WTC11 (cell line): Measurements from ENCODE around the gene TMPRSS2. TPM values are rescaled to one million over a fixed set of nuclear protein-coding genes. Genes with fewer than 3 reads are reported as not detected.

ENCODE experiments used
- ATAC-seq: fragments of 200-7000 bp; cut with Tn5 transposase; 2 replicates; pipeline ENCODE4 v1.10.0; 2021; ENCODE audit warnings: mild to moderate bottlenecking, moderate library complexity
- CTCF ChIA-PET: fragments of 300-600 bp; sonication (Branson Sonifier 250); formaldehyde crosslinking; loops from one replicate; lab custom pipeline; 2021; ENCODE audit warnings: antibody characterized with exemption; lab: Charles Lee
- POLR2A ChIA-PET: fragments of 350-600 bp; sonication (Branson Sonifier 250); formaldehyde crosslinking; loops from one replicate; lab custom pipeline; 2021; ENCODE audit warnings: antibody characterized with exemption; lab: Charles Lee
- DNase-seq: peaks from one replicate; pipeline ENCODE4 v3.0.0; 2021; ENCODE audit warnings: low spot score
- H3K27ac Mint-ChIP-seq: 2 replicates; pipeline ENCODE4 v1.8.0; 2021; ENCODE audit warnings: mixed read lengths
- H3K27me3 Mint-ChIP-seq: 2 replicates; pipeline ENCODE4 v1.8.0; 2021; ENCODE audit warnings: low read depth, mild to moderate bottlenecking, moderate library complexity, mixed read lengths
- H3K36me3 Mint-ChIP-seq: 2 replicates; pipeline ENCODE4 v1.8.0; 2021; ENCODE audit warnings: mixed read lengths
- H3K4me1 Mint-ChIP-seq: 2 replicates; pipeline ENCODE4 v1.8.0; 2022; ENCODE audit warnings: mixed read lengths
- H3K4me3 Mint-ChIP-seq: 2 replicates; pipeline ENCODE4 v1.8.0; 2021; ENCODE audit warnings: mild to moderate bottlenecking, moderate library complexity, mixed read lengths
- H3K9me3 Mint-ChIP-seq: 2 replicates; pipeline ENCODE4 v1.8.0; 2021; ENCODE audit warnings: mixed read lengths
- CREM ChIP-seq: sonication (generic); formaldehyde crosslinking; IDR thresholded peaks from 2 replicates; pipeline ENCODE4 v1.8.1; 2022; ENCODE audit warnings: mild to moderate bottlenecking, missing genetic modification reagents, moderate library complexity
- ESRRA ChIP-seq: sonication (generic); formaldehyde crosslinking; IDR thresholded peaks from 2 replicates; pipeline ENCODE4 v1.8.1; 2022; ENCODE audit warnings: mild to moderate bottlenecking, missing genetic modification reagents, borderline replicate concordance
- FOXJ3 ChIP-seq: sonication (generic); formaldehyde crosslinking; IDR thresholded peaks from 2 replicates; pipeline ENCODE4 v1.9.0; 2021; ENCODE audit warnings: missing genetic modification reagents, mild to moderate bottlenecking, borderline replicate concordance
- HMGXB4 ChIP-seq: sonication (generic); formaldehyde crosslinking; IDR thresholded peaks from 2 replicates; pipeline ENCODE4 v1.8.1; 2023; ENCODE audit warnings: mild to moderate bottlenecking, moderate library complexity, missing genetic modification reagents
- MAX ChIP-seq: sonication (generic); formaldehyde crosslinking; IDR thresholded peaks from 2 replicates; pipeline ENCODE4 v1.8.0; 2022; ENCODE audit warnings: mild to moderate bottlenecking, missing genetic modification reagents
- PREB ChIP-seq: sonication (generic); formaldehyde crosslinking; IDR thresholded peaks from 2 replicates; pipeline ENCODE4 v1.8.1; 2022; ENCODE audit warnings: mild to moderate bottlenecking, missing genetic modification reagents, moderate library complexity, borderline replicate concordance
- RELA ChIP-seq: sonication (generic); formaldehyde crosslinking; IDR thresholded peaks from 2 replicates; pipeline ENCODE4 v1.8.1; 2022; ENCODE audit warnings: missing genetic modification reagents, mild to moderate bottlenecking, borderline replicate concordance
- SP1 ChIP-seq: sonication (generic); formaldehyde crosslinking; conservative IDR thresholded peaks from 2 replicates; pipeline ENCODE4 v1.8.1; 2022; ENCODE audit warnings: missing genetic modification reagents
- TCF7 ChIP-seq: sonication (generic); formaldehyde crosslinking; IDR thresholded peaks from 2 replicates; pipeline ENCODE4 v1.8.0; 2022; ENCODE audit warnings: mild to moderate bottlenecking, low read depth, missing genetic modification reagents, moderate library complexity
- TEAD1 ChIP-seq: sonication (generic); formaldehyde crosslinking; IDR thresholded peaks from 2 replicates; pipeline ENCODE4 v1.8.0; 2022; ENCODE audit warnings: mild to moderate bottlenecking, missing genetic modification reagents
- ZBTB21 ChIP-seq: sonication (generic); formaldehyde crosslinking; IDR thresholded peaks from 2 replicates; pipeline ENCODE4 v1.8.1; 2023; ENCODE audit warnings: mild to moderate bottlenecking, missing genetic modification reagents, borderline replicate concordance
- ZNF138 ChIP-seq: sonication (generic); formaldehyde crosslinking; conservative IDR thresholded peaks from 2 replicates; pipeline ENCODE4 v1.8.1; 2022; ENCODE audit warnings: mild to moderate bottlenecking, moderate library complexity, missing genetic modification reagents
- ZNF219 ChIP-seq: sonication (generic); formaldehyde crosslinking; IDR thresholded peaks from 2 replicates; pipeline ENCODE4 v1.8.0; 2023; ENCODE audit warnings: missing genetic modification reagents, mild to moderate bottlenecking, borderline replicate concordance
- ZNF317 ChIP-seq: sonication (generic); formaldehyde crosslinking; IDR thresholded peaks from 2 replicates; pipeline ENCODE4 v1.8.1; 2023; ENCODE audit warnings: low read depth, mild to moderate bottlenecking, moderate library complexity, missing genetic modification reagents, borderline replicate concordance
- ZNF425 ChIP-seq: fragments of 250-450 bp; sonication (Bioruptor Pico); conservative IDR thresholded peaks from 2 replicates; pipeline ENCODE4 v1.9.0; 2021; ENCODE audit warnings: mild to moderate bottlenecking
- ZNF512 ChIP-seq: sonication (generic); formaldehyde crosslinking; IDR thresholded peaks from 2 replicates; pipeline ENCODE4 v1.8.1; 2022; ENCODE audit warnings: missing genetic modification reagents, borderline replicate concordance
- ZNF671 ChIP-seq: fragments of 250-450 bp; sonication (Bioruptor Pico); IDR thresholded peaks from 2 replicates; pipeline ENCODE4 v1.8.0; 2021; ENCODE audit warnings: mild to moderate bottlenecking
- ZSCAN18 ChIP-seq: fragments of 250-450 bp; sonication (Bioruptor Pico); IDR thresholded peaks from 2 replicates; pipeline ENCODE4 v2.1.2; 2022; ENCODE audit warnings: mild to moderate bottlenecking, moderate library complexity
- total RNA-seq: library from RNA; stranded (reverse); gene quantifications from 3 replicates; pipeline ENCODE4 v1.2.3, GENCODE V29; 2021
- TF ChIP-seq, protein P1 (sequence below): sonication (generic); formaldehyde crosslinking; IDR thresholded peaks from 2 replicates; pipeline ENCODE4 v1.8.1; 2023; ENCODE audit warnings: mild to moderate bottlenecking, missing genetic modification reagents, moderate library complexity
- TF ChIP-seq, protein P2 (sequence below): sonication (generic); formaldehyde crosslinking; IDR thresholded peaks from 2 replicates; pipeline ENCODE4 v1.8.0; 2023; ENCODE audit warnings: missing genetic modification reagents

The TMPRSS2 gene
- total RNA-seq, 1 experiment from 2014 or later, result 8.5 TPM

DNA sequence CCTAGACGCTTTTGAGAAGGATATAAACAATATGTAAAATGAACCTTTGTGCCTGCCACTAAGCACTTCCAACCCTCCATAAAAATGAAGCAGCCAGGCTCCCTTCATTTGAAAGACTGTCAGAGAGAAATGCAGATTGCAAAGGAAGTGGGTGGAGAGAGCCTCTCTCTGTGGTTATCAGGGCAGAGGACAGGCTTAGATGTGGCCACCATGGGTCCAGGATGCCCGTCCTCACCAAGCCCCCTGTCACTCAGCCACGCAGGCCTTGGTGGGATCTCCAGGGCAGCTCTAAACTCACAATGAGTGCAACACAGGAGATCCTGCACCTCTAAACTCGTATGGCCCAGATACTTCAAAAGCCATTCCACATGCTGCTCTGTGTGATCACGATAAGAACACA lies 37.9 kb downstream of the TMPRSS2 start (continued):
- TF ChIP-seq FOXJ3 (CRISPR knock-in tag), result no peak
- TF ChIP-seq ZNF425 (CRISPR knock-in tag), result no peak
- no peak for TF ChIP-seq SP1 (CRISPR knock-in tag)
- no peak for TF ChIP-seq RELA (CRISPR knock-in tag)
- TF ChIP-seq, all 79 proteins: peak for 0

- ChIA-PET POLR2A (no interaction called here), CTCF (no interaction called here)
- Mint-ChIP-seq H3K36me3 (peaks cover 52% of the 10 kb centered on the region), H3K4me1 (peaks cover 11% of the 10 kb centered on the region), H3K27me3 (no peaks in the 10 kb centered on the region; the same call in 1 of the 2 replicates), H3K9me3 (peaks cover 24% of the 10 kb centered on the region), H3K4me3 (no peak overlapping the region), H3K27ac (no peak overlapping the region)
- no peak for DNase-seq
- no peak for ATAC-seq
- TF ChIP-seq TEAD1 (CRISPR knock-in tag) (no peak), SP1 (CRISPR knock-in tag) (no peak), ZNF671 (CRISPR knock-in tag) (no peak), ZNF512 (CRISPR knock-in tag) (no peak), HMGXB4 (CRISPR knock-in tag) (no peak), ZNF138 (CRISPR knock-in tag) (no peak), ZNF317 (CRISPR knock-in tag) (no peak), MAX (CRISPR knock-in tag) (no peak), ZBTB21 (CRISPR knock-in tag) (no peak), ZNF219 (no peak), ZSCAN18 (no peak), ESRRA (CRISPR knock-in tag) (no peak), TCF7 (no peak), CREM (CRISPR knock-in tag) (no peak), PREB (CRISPR knock-in tag) (no peak)
- TF ChIP-seq, protein P1, sequence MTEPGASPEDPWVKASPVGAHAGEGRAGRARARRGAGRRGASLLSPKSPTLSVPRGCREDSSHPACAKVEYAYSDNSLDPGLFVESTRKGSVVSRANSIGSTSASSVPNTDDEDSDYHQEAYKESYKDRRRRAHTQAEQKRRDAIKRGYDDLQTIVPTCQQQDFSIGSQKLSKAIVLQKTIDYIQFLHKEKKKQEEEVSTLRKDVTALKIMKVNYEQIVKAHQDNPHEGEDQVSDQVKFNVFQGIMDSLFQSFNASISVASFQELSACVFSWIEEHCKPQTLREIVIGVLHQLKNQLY, result no peak
- TF ChIP-seq, protein P2, sequence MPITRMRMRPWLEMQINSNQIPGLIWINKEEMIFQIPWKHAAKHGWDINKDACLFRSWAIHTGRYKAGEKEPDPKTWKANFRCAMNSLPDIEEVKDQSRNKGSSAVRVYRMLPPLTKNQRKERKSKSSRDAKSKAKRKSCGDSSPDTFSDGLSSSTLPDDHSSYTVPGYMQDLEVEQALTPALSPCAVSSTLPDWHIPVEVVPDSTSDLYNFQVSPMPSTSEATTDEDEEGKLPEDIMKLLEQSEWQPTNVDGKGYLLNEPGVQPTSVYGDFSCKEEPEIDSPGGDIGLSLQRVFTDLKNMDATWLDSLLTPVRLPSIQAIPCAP, result no peak
- TF ChIP-seq, all 79 proteins: peak for 0
Observed at GRCh38 chr21:41466024-41466820, 41.7 kb downstream of the TMPRSS2 start.
